GM10248 (cell line): Measurements from ENCODE around the gene EVI5.

ENCODE experiments used
- CTCF ChIA-PET: fragments of 300-600 bp; sonication (Branson Sonifier 250); formaldehyde crosslinking; extraction: SDS; loops from one replicate; lab custom pipeline; 2021; ENCODE audit warnings: antibody characterized with exemption; lab: Yijun Ruan, JAX
- POLR2A ChIA-PET: fragments of 350-650 bp; sonication (Branson Sonifier 250); formaldehyde crosslinking; extraction: SDS; loops from one replicate; lab custom pipeline; 2020; ENCODE audit warnings: antibody characterized with exemption; lab: Yijun Ruan, JAX
- DNase-seq: peaks from one replicate; pipeline ENCODE4 v3.0.0; 2012; ENCODE audit errors: extremely low spot score
- CTCF ChIP-seq: IDR thresholded peaks from 2 replicates; pipeline ENCODE4 v1.5.1; 2012; ENCODE audit warnings: mild to moderate bottlenecking, low read depth; ENCODE audit errors: extremely low read depth, missing control alignments, control extremely low read depth

The EVI5 gene

GRCh38 chr1:92831368-92831761 is 46.5 kb upstream of the EVI5 start:
- CTCF ChIA-PET: interaction anchor here (0.6 to 3.3 kb wide), 21 partner anchors 9 to 346 kb away, joined by 3 to 47 read pairs (median 4); partner anchors contain the start of genes DIPK1A, EVI5 and GFI1
- POLR2A ChIA-PET: interaction anchor here (1.3 kb wide), 2 partner anchors 12 to 75 kb away, joined by 3 to 4 read pairs; no protein-coding TSS in a partner anchor
- TF ChIP-seq CTCF: no peak
- DNase-seq: peak; percentile 29

DNA sequence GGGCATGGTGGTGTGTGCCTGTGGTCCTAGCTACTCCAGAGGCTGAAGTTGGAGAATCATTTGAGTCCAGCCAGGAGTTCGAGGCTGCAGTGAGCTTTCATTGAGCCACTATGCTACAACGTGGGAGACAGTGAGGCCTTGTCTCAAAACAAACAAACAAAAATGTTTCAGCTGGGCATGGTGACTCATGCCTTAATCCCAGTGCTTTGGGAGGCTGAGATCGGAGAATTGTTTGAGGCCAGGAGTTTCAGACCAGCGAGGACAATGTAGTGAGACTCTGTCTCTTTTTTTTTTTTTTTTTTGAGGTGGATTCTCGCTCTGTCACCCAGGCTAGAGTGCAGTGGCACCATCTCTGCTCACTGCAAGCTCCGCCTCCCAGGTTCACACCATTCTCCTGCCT is 41.9 kb upstream of the EVI5 start:
- TF ChIP-seq CTCF: no peak
- ChIA-PET POLR2A (no interaction called here), CTCF (interaction anchor here (2.3 to 3.0 kb wide), 2 partner anchors 8 to 10 kb away, joined by 8 to 22 read pairs; no protein-coding TSS in a partner anchor)
- no peak for DNase-seq

GRCh38 chr1:92822879-92823278 is 38.0 kb upstream of the EVI5 start:
- POLR2A ChIA-PET: no interaction called here
- no peak for TF ChIP-seq CTCF

GRCh38 chr1:92820551-92820950 is 35.6 kb upstream of the EVI5 start:
- DNase-seq: no peak
- no peak for TF ChIP-seq CTCF
- POLR2A ChIA-PET: no interaction called here
- CTCF ChIA-PET: interaction anchor here (1.1 to 6.6 kb wide), 4 partner anchors 11 to 484 kb away, joined by 3 to 66 read pairs (median 25); partner anchors contain the start of gene RPL5

More at GRCh38 chr1:92822879-92823278, 38.0 kb upstream of the EVI5 start:
- CTCF ChIA-PET: interaction anchor here (2.4 kb wide), 1 partner anchor 9 kb away, joined by 9 read pairs; the partner anchor contains the start of gene RPL5
- DNase-seq: no peak

- no peak for TF ChIP-seq CTCF
- ChIA-PET CTCF (interaction anchor here (1.1 to 6.6 kb wide), 7 partner anchors 12 to 517 kb away, joined by 3 to 66 read pairs (median 3); partner anchors contain the start of gene RPL5), POLR2A (no interaction called here)
- no peak for DNase-seq
Measured at GRCh38 chr1:92820024-92820423, 35.1 kb upstream of the EVI5 start.

DNA sequence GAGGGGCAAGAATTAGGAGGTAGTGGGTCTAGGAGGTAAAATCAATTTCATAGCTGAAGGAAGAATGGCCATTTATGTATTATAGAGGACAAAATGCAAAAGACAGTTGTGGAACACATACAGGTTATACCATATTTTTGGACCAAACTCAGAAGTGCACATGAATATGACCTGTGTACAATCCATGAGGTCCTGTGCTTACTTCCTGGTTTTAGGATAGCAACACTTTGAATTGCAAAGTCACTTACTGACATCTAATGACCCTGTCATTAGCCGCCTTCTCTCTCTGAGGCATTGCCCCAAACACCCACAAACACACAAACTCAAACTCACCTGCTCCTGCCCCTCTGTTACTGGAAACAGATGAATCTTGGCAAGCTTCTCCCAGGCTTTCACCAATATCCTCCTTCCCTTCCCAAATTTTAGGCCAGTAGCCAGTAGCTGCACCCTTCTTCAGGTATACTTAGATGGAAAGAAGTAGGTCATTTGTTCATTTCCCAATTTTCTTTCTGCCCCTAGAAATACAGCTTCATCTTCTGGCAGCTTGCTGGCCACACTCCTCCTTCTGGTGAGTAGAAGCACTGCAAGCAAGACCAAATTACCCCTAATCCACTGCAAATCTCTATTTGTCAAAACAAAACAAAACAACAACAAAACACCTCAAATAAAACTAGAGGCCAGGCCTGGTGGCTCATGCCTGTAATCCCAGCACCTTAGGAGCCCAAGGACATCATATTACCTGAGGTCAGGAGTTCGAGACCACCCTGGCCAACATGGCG is 33.3 kb upstream of the EVI5 start:
- ChIA-PET POLR2A (no interaction called here), CTCF (interaction anchor here (0.5 to 6.6 kb wide), 39 partner anchors 8 to 825 kb away, joined by 3 to 66 read pairs (median 4); partner anchors contain the start of genes EVI5 and RPL5)
- TF ChIP-seq CTCF: peak; percentile 82
- DNase-seq: peak; percentile 46
